ENCODE data around the gene SIL1. TPM values are rescaled to one million over a fixed set of nuclear protein-coding genes. Genes with fewer than 3 reads are reported as not detected.

Gene SIL1
- total and polyA plus RNA-seq, 2 of the 13 experiments (the other 11 are each of a cell fraction or from before 2014, with no cell fraction given) = 26.0 to 30.0 TPM

DNA sequence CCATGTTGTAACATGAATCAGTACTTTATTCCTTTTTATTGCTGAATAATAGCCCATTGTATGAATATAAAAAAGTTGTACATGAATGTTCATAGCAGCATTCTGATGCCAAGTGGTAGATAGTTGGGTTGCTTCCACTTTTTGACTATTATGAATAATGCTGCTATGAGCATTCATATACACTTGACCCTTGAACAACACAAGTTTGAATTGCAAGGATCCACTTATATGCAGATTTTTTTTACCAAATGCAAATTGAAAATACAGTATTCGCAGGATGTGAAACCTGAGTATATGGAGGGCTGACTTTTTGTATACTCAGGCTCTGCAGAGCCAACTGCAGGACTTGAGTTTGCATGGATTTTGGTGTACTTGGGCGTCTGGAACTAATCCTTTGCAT is 14.7 kb upstream of the SIL1 start:
- Histone ChIP-seq H3K27ac (ENCODE audit: extremely low read length, insufficient read depth, low read length) (no peak overlapping the region), H3K4me2 (ENCODE audit: low read depth, low read length) (no peak overlapping the region), H2AFZ (ENCODE audit: low read length) (no peak overlapping the region), H3K4me3 (replicated peaks in 1 of 3; ENCODE audit: insufficient read depth in 1 of 3, low read depth in 2 of 3, low read length in 3 of 3) (no peak overlapping the region), H3K27me3 (ENCODE audit: control insufficient read depth in 1 of 2, insufficient read depth in 2 of 2, low read length in 2 of 2) (no peaks in the 10 kb centered on the region; a peak in 1 of 5 replicates), H3K36me3 (replicated peaks in 1 of 2; ENCODE audit: control insufficient read depth in 1 of 2, insufficient read depth in 2 of 2, low read length in 2 of 2) (no peaks in the 10 kb centered on the region), H3K4me1 (ENCODE audit: insufficient read depth, low read length) (no peaks in the 10 kb centered on the region), H4K20me1 (ENCODE audit: insufficient read depth, low read length) (no peaks in the 10 kb centered on the region), H3K9me3 (ENCODE audit: low read length) (no peaks in the 10 kb centered on the region), H3K9ac (ENCODE audit: insufficient read depth, low read depth, low read length) (no peak overlapping the region), H3K79me2 (ENCODE audit: insufficient read depth, low read length) (no peaks in the 10 kb centered on the region)
- POLR2A ChIA-PET = no interaction called here
- ATAC-seq (no peak), DNase-seq (ENCODE audit: low spot score) (no peak), FAIRE-seq (no peak)
- 47% methylated on average over 2 of the region's 2 CpGs for WGBS (ENCODE audit: low lambda C conversion rate)
- in situ Hi-C loops (cut with HindIII; ENCODE audit: extremely low pct_ligation_motif_present, low pct_unique_long_range_greater_than_20kb) = no loop called here
- no TSS peak for BruUV-seq (replicated peaks)
- TF ChIP-seq SPEN (CRISPR knock-in tag; IDR thresholded peaks at IDR 0.05; ENCODE audit: low read depth) (no peak), PLRG1 (conservative IDR thresholded peaks at IDR 0.05) (no peak), CHCHD3 (CRISPR knock-in tag; IDR thresholded peaks at IDR 0.05) (no peak), PBX2 (CRISPR knock-in tag; IDR thresholded peaks at IDR 0.05) (no peak), PAXIP1 (CRISPR knock-in tag; conservative IDR thresholded peaks at IDR 0.05) (no peak), ZFP36L2 (CRISPR knock-in tag; IDR thresholded peaks at IDR 0.05) (no peak), THYN1 (CRISPR knock-in tag; IDR thresholded peaks at IDR 0.05; ENCODE audit: borderline replicate concordance, low read depth) (no peak), SETDB1 (CRISPR knock-in tag; IDR thresholded peaks at IDR 0.05; ENCODE audit: borderline replicate concordance) (no peak)
- TF ChIP-seq, protein P1, sequence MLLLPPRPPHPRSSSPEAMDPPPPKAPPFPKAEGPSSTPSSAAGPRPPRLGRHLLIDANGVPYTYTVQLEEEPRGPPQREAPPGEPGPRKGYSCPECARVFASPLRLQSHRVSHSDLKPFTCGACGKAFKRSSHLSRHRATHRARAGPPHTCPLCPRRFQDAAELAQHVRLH (CRISPR knock-in tag; IDR thresholded peaks at IDR 0.05; ENCODE audit: borderline replicate concordance, low read depth) = no peak
- CTCF ChIA-PET (ENCODE audit: low intra/inter-chr PET ratio, low total read pairs) = no interaction called here
- intact Hi-C loops (cut with micrococcal nuclease; ENCODE audit: unreplicated experiment) = no loop called here
